K562 (cell line): ENCODE data around the gene CDK11B. TPM values are rescaled to one million over a fixed set of nuclear protein-coding genes. Genes with fewer than 3 reads are reported as not detected.

ENCODE experiments used
- ARHGAP35 ChIP-seq: fragments of 450-650 bp; IDR thresholded peaks from 2 replicates; pipeline ENCODE4 v1.6.1; 2018; ENCODE audit not compliant: partially characterized antibody
- CHD2 ChIP-seq: IDR thresholded peaks from 2 replicates; pipeline ENCODE4 v1.6.1; 2011; ENCODE audit warnings: low read depth, low read length
- EGR1 ChIP-seq: fragments of 450-650 bp; conservative IDR thresholded peaks from 2 replicates; pipeline ENCODE4 v1.6.1; 2017; ENCODE audit warnings: mild to moderate bottlenecking
- FOS ChIP-seq: IDR thresholded peaks from 3 replicates; pipeline ENCODE4 v1.6.1; 2011; ENCODE audit not compliant: insufficient read length; ENCODE audit errors: extremely low read depth
- FOSL1 ChIP-seq: fragments of 200-800 bp; sonication (Bioruptor generic); conservative IDR thresholded peaks from 2 replicates; pipeline ENCODE4 v1.6.1; 2016; ENCODE audit warnings: missing genetic modification characterization, missing compliant biosample characterization
- FOXK1 ChIP-seq: sonication (generic); formaldehyde crosslinking; IDR thresholded peaks from 2 replicates; pipeline ENCODE4 v1.8.0; 2022; ENCODE audit warnings: missing genetic modification reagents, mild to moderate bottlenecking, borderline replicate concordance
- HDAC6 ChIP-seq: IDR thresholded peaks from 2 replicates; pipeline ENCODE4 v1.6.1; 2012; ENCODE audit warnings: low read depth, mild to moderate bottlenecking, control low read depth, inconsistent platforms, low read length, moderate library complexity
- NONO ChIP-seq, 2 experiments: fragments of 200-400 bp in 1 of 2; fragments of 450-650 bp in 1 of 2; formaldehyde crosslinking in 1 of 2; IDR thresholded peaks; 2 replicates each; pipeline ENCODE4 v1.6.1; 2017; ENCODE audit warnings: low read depth in 2 of 2, mild to moderate bottlenecking in 2 of 2, moderate library complexity in 2 of 2, low read length in 1 of 2
- SP1 ChIP-seq: sonication (generic); formaldehyde crosslinking; IDR thresholded peaks from 2 replicates; pipeline ENCODE4 v1.8.1; 2022; ENCODE audit warnings: mild to moderate bottlenecking, missing genetic modification reagents
- SRSF9 ChIP-seq: fragments of 200-400 bp; formaldehyde crosslinking; IDR thresholded peaks from 2 replicates; pipeline ENCODE4 v1.6.1; 2017; ENCODE audit warnings: low read depth, low read length, borderline replicate concordance
- ZFP1 ChIP-seq: fragments of 450-650 bp; formaldehyde crosslinking; IDR thresholded peaks from 2 replicates; pipeline ENCODE4 v1.4.0; 2020; ENCODE audit warnings: mild to moderate bottlenecking, mixed read lengths
- ZNF584 ChIP-seq: fragments of 200-800 bp; sonication (Bioruptor generic); IDR thresholded peaks from 2 replicates; pipeline ENCODE4 v1.6.1; 2016; ENCODE audit warnings: low read depth, mild to moderate bottlenecking, missing genetic modification characterization, missing compliant biosample characterization
- polyA plus RNA-seq, 8 experiments: library from polyadenylated mRNA; depleted of rRNA in 4 of 8; stranded (reverse) in 5 of 8; unstranded in 3 of 8; fragments of >200 nt; fragmentation: Nextera tagmentation in 2 of 8; fragmentation: Illumina TruSeq in 1 of 8; extraction: Ambion mirVana in 2 of 8; extraction: Trizol in 1 of 8; gene quantifications; 2 replicates each; pipeline versions ENCODE4 v1.2.1 to v1.2.3, GENCODE V29; 2011 to 2014; ENCODE audit warnings: inconsistent platforms in 1 of 8, missing spikeins in 1 of 8
- total RNA-seq, 7 experiments: library from RNA; depleted of rRNA in 6 of 7; stranded (reverse); fragments of >200 nt in 6 of 7; fragmentation: Illumina TruSeq in 2 of 7; extraction: Trizol in 2 of 7; gene quantifications; 2 replicates each; pipeline versions ENCODE4 v1.2.1 to v1.2.3, GENCODE V29; 2011 to 2021; ENCODE audit warnings: low replicate concordance in 1 of 7
- TF ChIP-seq, protein P1 (sequence below): fragments of 250-450 bp; sonication (Bioruptor Pico); IDR thresholded peaks from 2 replicates; pipeline ENCODE4 v1.4.0; 2020; ENCODE audit warnings: borderline replicate concordance
- TF ChIP-seq, protein P2 (sequence below): sonication (generic); formaldehyde crosslinking; IDR thresholded peaks from 2 replicates; pipeline ENCODE4 v1.8.0; 2022; ENCODE audit warnings: mild to moderate bottlenecking, missing genetic modification reagents
- TF ChIP-seq, protein P3 (sequence below), 2 experiments: IDR thresholded peaks; 2 replicates each; pipeline ENCODE4 v1.6.1; 2011; ENCODE audit warnings: borderline replicate concordance in 1 of 2, control low read depth in 1 of 2, low read depth in 1 of 2, low read length in 1 of 2, mild to moderate bottlenecking in 1 of 2, mixed read lengths in 1 of 2, moderate library complexity in 1 of 2; ENCODE audit not compliant: insufficient read depth in 1 of 2, insufficient read length in 1 of 2, poor library complexity in 1 of 2, severe bottlenecking in 1 of 2; ENCODE audit errors: extremely low read depth in 1 of 2
- TF ChIP-seq, protein P4 (sequence below): fragments of 450-650 bp; formaldehyde crosslinking; IDR thresholded peaks from 2 replicates; pipeline ENCODE4 v1.4.0; 2020; ENCODE audit warnings: mild to moderate bottlenecking, moderate library complexity
- TF ChIP-seq, protein P5 (sequence below): fragments of 250-450 bp; sonication (Bioruptor Pico); IDR thresholded peaks from 2 replicates; pipeline ENCODE4 v1.4.0; 2020

The CDK11B gene
- total and polyA plus RNA-seq, 9 of the 15 experiments (the other 6 are each of a cell fraction or from before 2014, with no cell fraction given): 2.8 to 52.2 (median 19.5) TPM

DNA sequence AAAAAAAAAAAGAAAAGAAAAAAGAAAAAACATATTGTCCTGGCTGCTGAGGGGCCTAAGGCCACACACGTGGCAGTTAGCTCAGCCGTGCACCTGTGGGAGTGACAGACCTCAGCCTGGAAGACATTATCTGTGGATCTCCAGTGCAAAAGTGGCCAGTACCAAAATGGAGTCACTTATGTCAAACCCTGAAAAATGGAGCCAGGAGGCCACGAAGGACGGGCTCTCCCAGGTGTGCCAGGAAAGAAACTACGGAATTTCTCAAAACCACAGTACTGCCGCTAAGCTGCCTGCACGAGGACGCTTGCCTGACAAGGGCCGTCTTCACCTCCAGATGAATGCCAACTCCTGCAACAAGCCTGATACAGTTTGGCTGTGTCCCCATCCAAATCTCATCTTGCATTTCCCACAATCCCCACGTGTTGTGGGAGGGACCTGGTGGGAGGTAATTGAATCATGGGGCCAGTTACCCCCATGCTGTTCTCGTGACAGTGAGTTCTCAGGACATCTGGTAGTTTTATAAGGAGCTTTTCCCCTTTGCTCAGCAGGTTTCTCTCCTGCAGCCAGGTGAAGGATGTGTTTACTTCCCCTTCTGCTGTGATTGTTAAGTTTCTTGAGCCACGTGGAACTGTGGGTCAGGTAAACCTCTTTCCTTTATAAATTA is 48.9 kb downstream of the CDK11B start (continued):
- TF ChIP-seq, protein P1, sequence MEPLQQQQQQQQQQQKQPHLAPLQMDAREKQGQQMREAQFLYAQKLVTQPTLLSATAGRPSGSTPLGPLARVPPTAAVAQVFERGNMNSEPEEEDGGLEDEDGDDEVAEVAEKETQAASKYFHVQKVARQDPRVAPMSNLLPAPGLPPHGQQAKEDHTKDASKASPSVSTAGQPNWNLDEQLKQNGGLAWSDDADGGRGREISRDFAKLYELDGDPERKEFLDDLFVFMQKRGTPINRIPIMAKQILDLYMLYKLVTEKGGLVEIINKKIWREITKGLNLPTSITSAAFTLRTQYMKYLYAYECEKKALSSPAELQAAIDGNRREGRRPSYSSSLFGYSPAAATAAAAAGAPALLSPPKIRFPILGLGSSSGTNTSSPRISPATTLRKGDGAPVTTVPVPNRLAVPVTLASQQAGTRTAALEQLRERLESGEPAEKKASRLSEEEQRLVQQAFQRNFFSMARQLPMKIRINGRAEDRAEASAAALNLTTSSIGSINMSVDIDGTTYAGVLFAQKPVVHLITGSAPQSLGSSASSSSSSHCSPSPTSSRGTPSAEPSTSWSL (CRISPR knock-in tag): peak; percentile 75; the same call in 1 of the 2 replicates
- TF ChIP-seq, protein P2, sequence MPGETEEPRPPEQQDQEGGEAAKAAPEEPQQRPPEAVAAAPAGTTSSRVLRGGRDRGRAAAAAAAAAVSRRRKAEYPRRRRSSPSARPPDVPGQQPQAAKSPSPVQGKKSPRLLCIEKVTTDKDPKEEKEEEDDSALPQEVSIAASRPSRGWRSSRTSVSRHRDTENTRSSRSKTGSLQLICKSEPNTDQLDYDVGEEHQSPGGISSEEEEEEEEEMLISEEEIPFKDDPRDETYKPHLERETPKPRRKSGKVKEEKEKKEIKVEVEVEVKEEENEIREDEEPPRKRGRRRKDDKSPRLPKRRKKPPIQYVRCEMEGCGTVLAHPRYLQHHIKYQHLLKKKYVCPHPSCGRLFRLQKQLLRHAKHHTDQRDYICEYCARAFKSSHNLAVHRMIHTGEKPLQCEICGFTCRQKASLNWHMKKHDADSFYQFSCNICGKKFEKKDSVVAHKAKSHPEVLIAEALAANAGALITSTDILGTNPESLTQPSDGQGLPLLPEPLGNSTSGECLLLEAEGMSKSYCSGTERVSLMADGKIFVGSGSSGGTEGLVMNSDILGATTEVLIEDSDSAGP (CRISPR knock-in tag): no peak
- TF ChIP-seq ZFP1 (CRISPR knock-in tag) (0 out of 2 replicates have a peak, but pooled peaks have one; percentile 50), SP1 (CRISPR knock-in tag) (no peak), SRSF9 (no peak), FOS (no peak), FOSL1 (no peak), ARHGAP35 (no peak), CHD2 (no peak), NONO (IDR thresholded peaks at IDR 0.05; ENCODE audit: low read depth in 2 of 2, low read length in 1 of 2) (no peak), ZNF584 (CRISPR knock-in tag) (peak; percentile 64; the same call in 1 of the 2 replicates), EGR1 (no peak), FOXK1 (CRISPR knock-in tag) (no peak), HDAC6 (no peak)
- TF ChIP-seq, protein P3, sequence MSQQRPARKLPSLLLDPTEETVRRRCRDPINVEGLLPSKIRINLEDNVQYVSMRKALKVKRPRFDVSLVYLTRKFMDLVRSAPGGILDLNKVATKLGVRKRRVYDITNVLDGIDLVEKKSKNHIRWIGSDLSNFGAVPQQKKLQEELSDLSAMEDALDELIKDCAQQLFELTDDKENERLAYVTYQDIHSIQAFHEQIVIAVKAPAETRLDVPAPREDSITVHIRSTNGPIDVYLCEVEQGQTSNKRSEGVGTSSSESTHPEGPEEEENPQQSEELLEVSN (IDR thresholded peaks at IDR 0.05; ENCODE audit: borderline replicate concordance in 1 of 2, extremely low read depth in 1 of 2, insufficient read depth in 1 of 2, insufficient read length in 1 of 2, low read depth in 1 of 2, low read length in 1 of 2, poor library complexity in 1 of 2, severe bottlenecking in 1 of 2): peak in 1 of 2 experiments; percentile 29
- TF ChIP-seq, protein P4, sequence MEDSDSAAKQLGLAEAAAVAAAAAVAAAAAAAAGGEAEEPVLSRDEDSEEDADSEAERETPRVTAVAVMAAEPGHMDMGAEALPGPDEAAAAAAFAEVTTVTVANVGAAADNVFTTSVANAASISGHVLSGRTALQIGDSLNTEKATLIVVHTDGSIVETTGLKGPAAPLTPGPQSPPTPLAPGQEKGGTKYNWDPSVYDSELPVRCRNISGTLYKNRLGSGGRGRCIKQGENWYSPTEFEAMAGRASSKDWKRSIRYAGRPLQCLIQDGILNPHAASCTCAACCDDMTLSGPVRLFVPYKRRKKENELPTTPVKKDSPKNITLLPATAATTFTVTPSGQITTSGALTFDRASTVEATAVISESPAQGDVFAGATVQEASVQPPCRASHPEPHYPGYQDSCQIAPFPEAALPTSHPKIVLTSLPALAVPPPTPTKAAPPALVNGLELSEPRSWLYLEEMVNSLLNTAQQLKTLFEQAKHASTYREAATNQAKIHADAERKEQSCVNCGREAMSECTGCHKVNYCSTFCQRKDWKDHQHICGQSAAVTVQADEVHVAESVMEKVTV (CRISPR knock-in tag): no peak
- TF ChIP-seq, protein P5, sequence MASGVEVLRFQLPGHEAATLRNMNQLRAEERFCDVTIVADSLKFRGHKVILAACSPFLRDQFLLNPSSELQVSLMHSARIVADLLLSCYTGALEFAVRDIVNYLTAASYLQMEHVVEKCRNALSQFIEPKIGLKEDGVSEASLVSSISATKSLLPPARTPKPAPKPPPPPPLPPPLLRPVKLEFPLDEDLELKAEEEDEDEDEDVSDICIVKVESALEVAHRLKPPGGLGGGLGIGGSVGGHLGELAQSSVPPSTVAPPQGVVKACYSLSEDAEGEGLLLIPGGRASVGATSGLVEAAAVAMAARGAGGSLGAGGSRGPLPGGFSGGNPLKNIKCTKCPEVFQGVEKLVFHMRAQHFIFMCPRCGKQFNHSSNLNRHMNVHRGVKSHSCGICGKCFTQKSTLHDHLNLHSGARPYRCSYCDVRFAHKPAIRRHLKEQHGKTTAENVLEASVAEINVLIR (CRISPR knock-in tag): peak; percentile 67
